HEK293 (cell line): ENCODE data around the gene OR5H15.
A peak's percentile ranks its signal among the peaks of the same experiment; 100 is the strongest.
"Not testable (repeated sequence)": the region's sequence is repeated elsewhere in the genome, so short reads cannot be mapped to it uniquely, and the experiment has no call there.

Experiments used
- CTCF ChIA-PET: fragments of 350-600 bp; formaldehyde crosslinking; extraction: SDS; loops from one replicate; lab custom pipeline; 2021; ENCODE audit warnings: antibody characterized with exemption; lab: Yijun Ruan, JAX
- POLR2A ChIA-PET: fragments of 300-600 bp; formaldehyde crosslinking; extraction: SDS; loops from one replicate; lab custom pipeline; 2020; ENCODE audit warnings: antibody characterized with exemption, inconsistent platforms; lab: Yijun Ruan, JAX
- H3K27ac ChIP-seq: fragments of 200-500 bp; sonication (Bioruptor generic); 2 replicates; pipeline ENCODE4 v1.5.1; 2014; ENCODE audit warnings: low read depth, low read length, control low read depth, inconsistent platforms; ENCODE audit errors: extremely low read depth
- H3K36me3 ChIP-seq, 2 experiments: fragments of 200-500 bp in 1 of 2; sonication (Bioruptor generic) in 1 of 2; 1 replicate in 1 of 2; 2 replicates in 1 of 2; pipeline ENCODE4 v1.5.1; 2014 to 2017; ENCODE audit warnings: inconsistent platforms in 2 of 2, low read length in 2 of 2; ENCODE audit not compliant: control insufficient read depth in 2 of 2, insufficient read depth in 1 of 2
- H3K4me1 ChIP-seq: fragments of 200-500 bp; sonication (Bioruptor generic); 2 replicates; pipeline ENCODE4 v1.5.1; 2014; ENCODE audit warnings: mild to moderate bottlenecking, low read length, inconsistent platforms; ENCODE audit not compliant: control insufficient read depth, insufficient read depth
- H3K4me3 ChIP-seq: 2 replicates; pipeline ENCODE4 v1.5.1; 2011; ENCODE audit warnings: low read depth, mild to moderate bottlenecking, control low read depth, low read length, moderate library complexity
- H3K9me3 ChIP-seq: fragments of 200-500 bp; sonication (Bioruptor generic); 2 replicates; pipeline ENCODE4 v1.5.1; 2014; ENCODE audit warnings: low read depth, low read length, inconsistent platforms; ENCODE audit not compliant: control insufficient read depth, insufficient read depth
- GLIS1 ChIP-seq: fragments of 450-650 bp; formaldehyde crosslinking; IDR thresholded peaks from 2 replicates; pipeline ENCODE4 v1.5.1; 2016; ENCODE audit warnings: missing biosample characterization, missing genetic modification characterization
- HOXC10 ChIP-seq: sonication (generic); formaldehyde crosslinking; IDR thresholded peaks from 2 replicates; pipeline ENCODE4 v1.8.1; 2023; ENCODE audit warnings: mild to moderate bottlenecking, missing genetic modification reagents
- SALL2 ChIP-seq: fragments of 450-650 bp; formaldehyde crosslinking; IDR thresholded peaks from 2 replicates; pipeline ENCODE4 v1.5.0; 2017; ENCODE audit warnings: missing biosample characterization, mild to moderate bottlenecking, missing genetic modification characterization, borderline replicate concordance
- SP2 ChIP-seq: fragments of 450-650 bp; formaldehyde crosslinking; IDR thresholded peaks from 2 replicates; pipeline ENCODE4 v1.5.1; 2016; ENCODE audit warnings: missing biosample characterization, missing genetic modification characterization
- ZBTB44 ChIP-seq: fragments of 450-650 bp; IDR thresholded peaks from 2 replicates; pipeline ENCODE4 v1.5.1; 2018; ENCODE audit warnings: missing biosample characterization, mild to moderate bottlenecking, missing genetic modification characterization
- ZFP3 ChIP-seq: fragments of 450-650 bp; formaldehyde crosslinking; IDR thresholded peaks from 2 replicates; pipeline ENCODE4 v1.5.1; 2016; ENCODE audit warnings: low read depth, missing biosample characterization, missing genetic modification characterization
- ZFP69B ChIP-seq: fragments of 450-650 bp; formaldehyde crosslinking; IDR thresholded peaks from 2 replicates; pipeline ENCODE4 v1.5.1; 2016; ENCODE audit warnings: missing biosample characterization, missing genetic modification characterization
- ZNF112 ChIP-seq: fragments of 450-650 bp; formaldehyde crosslinking; IDR thresholded peaks from 2 replicates; pipeline ENCODE4 v1.5.0; 2017; ENCODE audit warnings: missing biosample characterization, missing genetic modification characterization
- ZNF132 ChIP-seq: fragments of 450-650 bp; formaldehyde crosslinking; IDR thresholded peaks from 2 replicates; pipeline ENCODE4 v1.5.1; 2017; ENCODE audit warnings: missing biosample characterization, missing genetic modification characterization, borderline replicate concordance
- ZNF214 ChIP-seq: fragments of 450-650 bp; formaldehyde crosslinking; IDR thresholded peaks from 2 replicates; pipeline ENCODE4 v1.5.1; 2017; ENCODE audit warnings: missing biosample characterization, mild to moderate bottlenecking, missing genetic modification characterization, borderline replicate concordance
- ZNF341 ChIP-seq: fragments of 450-650 bp; formaldehyde crosslinking; IDR thresholded peaks from 2 replicates; pipeline ENCODE4; 2016; ENCODE audit warnings: low read depth, missing biosample characterization, missing genetic modification characterization
- ZNF416 ChIP-seq: fragments of 450-650 bp; formaldehyde crosslinking; IDR thresholded peaks from 2 replicates; pipeline ENCODE4 v1.5.1; 2016; ENCODE audit warnings: missing biosample characterization, missing genetic modification characterization
- ZNF600 ChIP-seq: fragments of 450-650 bp; formaldehyde crosslinking; IDR thresholded peaks from 2 replicates; pipeline ENCODE4 v1.5.1; 2016; ENCODE audit warnings: missing biosample characterization, missing genetic modification characterization
- ZNF792 ChIP-seq: fragments of 450-650 bp; formaldehyde crosslinking; IDR thresholded peaks from 2 replicates; pipeline ENCODE4 v1.5.1; 2016; ENCODE audit warnings: missing biosample characterization, missing genetic modification characterization
- ZNF830 ChIP-seq: fragments of 450-650 bp; IDR thresholded peaks from 2 replicates; pipeline ENCODE4 v1.5.0; 2018; ENCODE audit warnings: missing biosample characterization, missing genetic modification characterization, low read depth, mild to moderate bottlenecking, moderate library complexity
- ZNF843 ChIP-seq: fragments of 450-650 bp; formaldehyde crosslinking; IDR thresholded peaks from 2 replicates; pipeline ENCODE4 v1.5.1; 2016; ENCODE audit warnings: missing biosample characterization, missing genetic modification characterization
- ZSCAN16 ChIP-seq: fragments of 450-650 bp; formaldehyde crosslinking; IDR thresholded peaks from 2 replicates; pipeline ENCODE4 v1.5.1; 2016; ENCODE audit warnings: missing biosample characterization, missing genetic modification characterization
- TF ChIP-seq, protein P1 (sequence below): fragments of 450-650 bp; formaldehyde crosslinking; IDR thresholded peaks from 2 replicates; pipeline ENCODE4 v1.5.1; 2016; ENCODE audit warnings: missing biosample characterization, missing genetic modification characterization
- TF ChIP-seq, protein P2 (sequence below): fragments of 450-650 bp; formaldehyde crosslinking; IDR thresholded peaks from 2 replicates; pipeline ENCODE4 v1.5.1; 2016; ENCODE audit warnings: missing biosample characterization, missing genetic modification characterization, low read depth

Gene OR5H15

GRCh38 chr3:98188545-98188944 lies 22.0 kb downstream of the OR5H15 start (continued):
- TF ChIP-seq, protein P1, sequence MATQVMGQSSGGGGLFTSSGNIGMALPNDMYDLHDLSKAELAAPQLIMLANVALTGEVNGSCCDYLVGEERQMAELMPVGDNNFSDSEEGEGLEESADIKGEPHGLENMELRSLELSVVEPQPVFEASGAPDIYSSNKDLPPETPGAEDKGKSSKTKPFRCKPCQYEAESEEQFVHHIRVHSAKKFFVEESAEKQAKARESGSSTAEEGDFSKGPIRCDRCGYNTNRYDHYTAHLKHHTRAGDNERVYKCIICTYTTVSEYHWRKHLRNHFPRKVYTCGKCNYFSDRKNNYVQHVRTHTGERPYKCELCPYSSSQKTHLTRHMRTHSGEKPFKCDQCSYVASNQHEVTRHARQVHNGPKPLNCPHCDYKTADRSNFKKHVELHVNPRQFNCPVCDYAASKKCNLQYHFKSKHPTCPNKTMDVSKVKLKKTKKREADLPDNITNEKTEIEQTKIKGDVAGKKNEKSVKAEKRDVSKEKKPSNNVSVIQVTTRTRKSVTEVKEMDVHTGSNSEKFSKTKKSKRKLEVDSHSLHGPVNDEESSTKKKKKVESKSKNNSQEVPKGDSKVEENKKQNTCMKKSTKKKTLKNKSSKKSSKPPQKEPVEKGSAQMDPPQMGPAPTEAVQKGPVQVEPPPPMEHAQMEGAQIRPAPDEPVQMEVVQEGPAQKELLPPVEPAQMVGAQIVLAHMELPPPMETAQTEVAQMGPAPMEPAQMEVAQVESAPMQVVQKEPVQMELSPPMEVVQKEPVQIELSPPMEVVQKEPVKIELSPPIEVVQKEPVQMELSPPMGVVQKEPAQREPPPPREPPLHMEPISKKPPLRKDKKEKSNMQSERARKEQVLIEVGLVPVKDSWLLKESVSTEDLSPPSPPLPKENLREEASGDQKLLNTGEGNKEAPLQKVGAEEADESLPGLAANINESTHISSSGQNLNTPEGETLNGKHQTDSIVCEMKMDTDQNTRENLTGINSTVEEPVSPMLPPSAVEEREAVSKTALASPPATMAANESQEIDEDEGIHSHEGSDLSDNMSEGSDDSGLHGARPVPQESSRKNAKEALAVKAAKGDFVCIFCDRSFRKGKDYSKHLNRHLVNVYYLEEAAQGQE (tag by site-specific recombination), result no peak
- TF ChIP-seq, all 188 proteins: peak for 0

DNA sequence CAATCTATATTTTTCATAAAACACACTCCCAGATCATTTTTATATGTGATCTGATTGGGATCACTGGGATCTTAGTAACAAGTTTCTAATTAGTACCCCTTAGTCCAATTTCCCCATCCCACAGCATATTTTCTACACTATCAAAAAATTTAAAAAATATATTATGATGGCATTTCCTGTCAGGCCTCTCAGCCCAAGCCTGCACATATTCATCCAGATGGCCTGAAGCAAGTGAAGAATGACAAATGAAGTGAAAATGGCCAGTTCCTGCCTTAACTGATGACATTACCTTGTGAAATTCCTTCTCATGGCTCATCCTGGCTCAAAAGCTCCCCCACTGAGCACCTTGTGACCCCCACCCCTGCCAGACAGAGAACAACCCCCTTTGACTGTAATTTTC lies 24.4 kb downstream of the OR5H15 start:
- CTCF ChIA-PET, H3K4me3 ChIP-seq, H3K9me3 ChIP-seq, H3K27ac ChIP-seq, H3K36me3 ChIP-seq, POLR2A ChIA-PET, H3K4me1 ChIP-seq: not testable (repeated sequence)

DNA sequence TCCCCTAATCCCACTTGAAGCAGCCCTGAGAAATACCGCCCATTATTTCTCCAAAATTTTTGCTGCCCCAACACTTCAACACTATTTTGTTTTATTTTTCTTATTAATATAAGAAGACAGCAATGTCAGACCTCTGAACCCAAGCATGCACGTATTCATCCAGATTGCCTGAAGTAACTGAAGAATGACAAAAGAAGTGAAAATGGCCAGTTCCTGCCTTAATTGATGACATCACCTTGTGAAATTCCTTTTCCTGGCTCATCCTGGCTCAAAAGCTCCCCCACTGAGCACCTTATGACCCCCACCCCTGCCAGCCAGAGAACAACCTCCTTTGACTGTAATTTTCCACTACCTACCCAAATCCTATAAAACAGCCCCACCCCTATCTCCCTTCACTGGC lies 29.8 kb downstream of the OR5H15 start:
- POLR2A ChIA-PET, CTCF ChIA-PET, H3K9me3 ChIP-seq, H3K36me3 ChIP-seq, H3K27ac ChIP-seq, H3K4me1 ChIP-seq, H3K4me3 ChIP-seq: not testable (repeated sequence)
- TF ChIP-seq GLIS1 (tag by site-specific recombination), result peak; percentile 36; the same call in 1 of the 2 replicates

- TF ChIP-seq ZNF792 (tag by site-specific recombination), result no peak
- H3K4me3 ChIP-seq, result no peak overlapping the region
- H3K9me3 ChIP-seq, result no peaks in the 10 kb centered on the region
- no peaks in the 10 kb centered on the region for H3K4me1 ChIP-seq
- ChIA-PET POLR2A (interaction anchor here (0.6 kb wide), 1 partner anchor 320 kb away, joined by 3 read pairs; no protein-coding TSS in a partner anchor), CTCF (no interaction called here)
- no peak overlapping the region for H3K27ac ChIP-seq
- H3K36me3 ChIP-seq, result no peaks in the 10 kb centered on the region
Measured at GRCh38 chr3:98199020-98199419, 32.5 kb downstream of the OR5H15 start.

DNA sequence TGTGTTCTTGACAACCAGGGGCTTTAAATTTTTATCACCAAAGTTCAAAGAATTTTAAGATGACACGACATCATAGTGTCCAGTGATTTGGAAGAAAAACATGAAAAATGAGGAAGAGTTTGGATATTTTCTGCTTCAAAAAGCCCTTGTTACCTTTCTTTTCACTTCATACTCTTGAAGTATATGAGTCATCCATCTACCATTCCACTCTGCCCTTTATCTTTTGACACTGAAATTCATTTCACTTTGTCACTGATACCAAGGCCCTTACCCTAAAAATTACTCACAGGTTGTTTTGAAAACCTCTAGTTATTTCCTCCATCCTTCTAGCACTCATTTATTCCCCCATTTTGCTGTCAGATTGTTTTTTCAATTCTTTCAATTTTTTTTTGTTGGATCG lies 42.7 kb downstream of the OR5H15 start:
- ChIA-PET CTCF (interaction anchor here (0.7 kb wide), 1 partner anchor 73 kb away, joined by 3 read pairs; no protein-coding TSS in a partner anchor), POLR2A (no interaction called here)
- no peak overlapping the region for H3K27ac ChIP-seq
- H3K4me1 ChIP-seq, result no peaks in the 10 kb centered on the region
- no peaks in the 10 kb centered on the region for H3K9me3 ChIP-seq
- no peak overlapping the region for H3K4me3 ChIP-seq
- no peaks in the 10 kb centered on the region for H3K36me3 ChIP-seq
- no peak for TF ChIP-seq ZNF830
- no peak for TF ChIP-seq ZNF214 (tag by site-specific recombination)
- no peak for TF ChIP-seq ZBTB44
- no peak for TF ChIP-seq SALL2 (tag by site-specific recombination)
- TF ChIP-seq ZNF341 (tag by site-specific recombination), result no peak
- TF ChIP-seq ZNF600 (tag by site-specific recombination), result no peak
- no peak for TF ChIP-seq ZNF132 (tag by site-specific recombination)
- TF ChIP-seq ZSCAN16 (tag by site-specific recombination), result no peak
- TF ChIP-seq ZFP3, result no peak
- no peak for TF ChIP-seq ZNF112 (tag by site-specific recombination)
- TF ChIP-seq SP2 (tag by site-specific recombination), result no peak
- TF ChIP-seq, protein P2, sequence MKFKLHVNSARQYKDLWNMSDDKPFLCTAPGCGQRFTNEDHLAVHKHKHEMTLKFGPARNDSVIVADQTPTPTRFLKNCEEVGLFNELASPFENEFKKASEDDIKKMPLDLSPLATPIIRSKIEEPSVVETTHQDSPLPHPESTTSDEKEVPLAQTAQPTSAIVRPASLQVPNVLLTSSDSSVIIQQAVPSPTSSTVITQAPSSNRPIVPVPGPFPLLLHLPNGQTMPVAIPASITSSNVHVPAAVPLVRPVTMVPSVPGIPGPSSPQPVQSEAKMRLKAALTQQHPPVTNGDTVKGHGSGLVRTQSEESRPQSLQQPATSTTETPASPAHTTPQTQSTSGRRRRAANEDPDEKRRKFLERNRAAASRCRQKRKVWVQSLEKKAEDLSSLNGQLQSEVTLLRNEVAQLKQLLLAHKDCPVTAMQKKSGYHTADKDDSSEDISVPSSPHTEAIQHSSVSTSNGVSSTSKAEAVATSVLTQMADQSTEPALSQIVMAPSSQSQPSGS (tag by site-specific recombination), result no peak
- TF ChIP-seq ZNF843, result no peak
- TF ChIP-seq HOXC10 (CRISPR knock-in tag), result no peak
- TF ChIP-seq ZFP69B (tag by site-specific recombination), result no peak
- no peak for TF ChIP-seq ZNF416 (tag by site-specific recombination)
